Activated T-cell treated with anti-CD3 and anti-CD28 coated beads, Interleukin-2, amount 50 U/mL, for 1 hour (primary cell): ENCODE measurements around the gene G6PC2.

Source experiments
- DNase-seq: peaks from one replicate; pipeline ENCODE4 v3.0.0-alpha.2; 2020

The G6PC2 gene

GRCh38 chr2:168949324-168949723, 48.2 kb downstream of the G6PC2 start:
- no peak for DNase-seq

GRCh38 chr2:168951871-168952270, 50.8 kb downstream of the G6PC2 start:
- no peak for DNase-seq

- no peak for DNase-seq
Measured at GRCh38 chr2:168952424-168952823, 51.3 kb downstream of the G6PC2 start.

- no peak for DNase-seq
Measured at GRCh38 chr2:168954256-168954655, 53.2 kb downstream of the G6PC2 start.

GRCh38 chr2:168955321-168955720, 54.2 kb downstream of the G6PC2 start:
- DNase-seq = no peak

- DNase-seq = no peak
Measured at GRCh38 chr2:168956392-168956791, 55.3 kb downstream of the G6PC2 start.
